ENCODE data around the gene KRTAP5-1.

DNA sequence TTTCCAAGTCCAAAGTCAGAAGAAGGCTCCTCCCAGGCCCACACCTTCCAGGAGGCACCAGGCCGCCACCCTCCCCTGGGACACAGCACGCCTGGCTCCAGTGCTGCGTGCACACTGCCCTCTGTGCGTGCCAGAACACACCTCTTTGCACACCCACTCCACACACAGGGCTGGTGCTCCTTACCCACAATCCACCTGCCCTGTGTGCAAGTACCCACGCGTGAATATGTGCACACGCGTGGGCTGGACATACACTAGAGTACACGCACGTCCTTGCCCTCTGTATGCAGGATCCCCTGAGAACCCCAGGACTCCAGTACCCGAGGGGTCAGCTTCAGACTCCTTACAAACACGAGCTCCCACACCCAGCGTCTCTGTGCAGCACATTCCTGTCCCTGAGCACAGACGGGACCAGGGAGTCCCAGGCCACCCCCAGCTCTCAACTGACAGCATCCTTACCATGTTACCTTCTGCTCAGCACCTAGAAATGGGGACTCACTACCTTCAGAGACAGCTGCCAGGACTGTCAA lies 15.8 kb downstream of the KRTAP5-1 start:
- peak in 1 of 2 donors; percentile 76 for TF ChIP-seq POLR2A (IDR thresholded peaks at IDR 0.05)
- TF ChIP-seq CTCF (IDR thresholded peaks at IDR 0.05): peak in 1 of 6 experiments; percentile 8

Measured in Peyer's patch (tissue), 4 donors.